Pulmonary artery endothelial cell (primary cell): Measurements from ENCODE around the gene TBC1D16. TPM values are rescaled to one million over a fixed set of nuclear protein-coding genes. Genes with fewer than 3 reads are reported as not detected.
"Not testable (repeated sequence)": the region's sequence is repeated elsewhere in the genome, so short reads cannot be mapped to it uniquely, and the experiment has no call there.

ENCODE experiments used
- DNase-seq: peaks from one replicate; pipeline ENCODE4 v3.0.0-alpha.2; 2011; ENCODE audit warnings: low read depth, low spot score
- total RNA-seq: library from RNA; depleted of rRNA; stranded (reverse); fragments of >200 nt; gene quantifications from 2 replicates; pipeline ENCODE4 v1.2.3, GENCODE V29; 2014

TBC1D16 gene
- total RNA-seq, 1 donor from 2014 or later = 41.1 TPM

GRCh38 chr17:79977161-79977631 lies 58.5 kb downstream of the TBC1D16 start:
- no peak for DNase-seq

GRCh38 chr17:79976451-79976850 lies 59.2 kb downstream of the TBC1D16 start:
- no peak for DNase-seq

- no peak for DNase-seq
Measured at GRCh38 chr17:79975498-79976134, 60.1 kb downstream of the TBC1D16 start.

GRCh38 chr17:79974566-79975497 lies 60.8 kb downstream of the TBC1D16 start:
- DNase-seq = no peak

- no peak for DNase-seq
Measured at GRCh38 chr17:79971651-79972050, 64.0 kb downstream of the TBC1D16 start.

- DNase-seq = no peak
Measured at GRCh38 chr17:79970576-79971068, 65.0 kb downstream of the TBC1D16 start.

DNA sequence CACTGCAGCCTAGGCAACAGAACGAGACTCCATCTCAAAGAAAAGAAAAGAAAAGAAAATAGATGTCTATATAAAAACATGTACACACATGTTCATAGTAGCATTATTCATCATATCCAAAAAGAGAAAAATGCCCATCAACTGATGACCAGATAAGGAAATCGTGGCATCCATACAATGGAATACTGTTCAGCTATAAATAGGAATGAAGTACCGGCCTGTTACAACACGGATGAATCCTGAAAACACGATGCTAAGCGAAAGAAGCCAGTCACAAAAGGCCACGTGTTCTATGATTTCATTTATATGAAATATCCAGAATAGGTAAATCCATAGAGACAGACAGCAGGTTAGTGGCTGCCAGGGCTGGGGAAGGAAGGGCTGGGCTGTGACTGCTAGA lies 65.8 kb downstream of the TBC1D16 start:
- no peak for DNase-seq

GRCh38 chr17:79968116-79968515 lies 67.6 kb downstream of the TBC1D16 start:
- DNase-seq = no peak

DNA sequence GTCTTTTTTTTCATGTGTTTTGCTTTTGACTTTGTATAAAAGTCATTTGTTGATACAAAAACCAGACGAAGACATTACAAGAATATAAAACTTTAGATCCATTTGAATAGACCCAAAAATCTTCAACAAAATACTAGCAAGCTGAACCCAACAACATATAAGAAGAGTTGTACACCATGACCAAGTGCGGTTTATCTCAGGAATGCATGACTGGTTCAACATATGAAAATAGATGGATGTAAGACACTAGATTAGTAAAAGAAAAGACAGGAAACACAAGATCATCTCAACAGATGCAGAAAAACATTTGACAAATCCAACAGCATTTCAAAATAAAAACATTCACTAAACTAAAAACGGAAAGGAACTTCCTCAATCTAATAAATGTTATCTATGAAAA lies 69.0 kb downstream of the TBC1D16 start:
- DNase-seq = no peak

DNA sequence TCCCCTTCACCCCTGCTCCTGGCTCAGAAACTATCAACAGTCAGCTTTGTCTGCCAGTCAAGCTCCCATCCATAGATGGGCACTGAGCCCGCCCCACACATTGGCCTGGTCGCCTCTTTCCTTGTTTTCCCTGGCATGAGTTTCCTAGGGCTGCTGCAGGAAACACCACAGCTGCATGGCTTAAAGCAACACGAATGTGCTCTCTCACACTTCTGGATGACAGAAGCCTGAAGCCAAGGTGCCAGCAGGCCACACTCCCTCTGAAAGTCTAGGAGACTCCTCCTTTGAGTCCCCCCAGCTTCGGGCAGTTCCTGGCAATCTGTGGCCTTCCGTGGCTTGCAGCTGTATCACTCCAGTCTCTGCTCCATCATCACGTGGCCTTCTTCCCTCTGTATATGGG lies 69.9 kb downstream of the TBC1D16 start:
- no peak for DNase-seq

DNA sequence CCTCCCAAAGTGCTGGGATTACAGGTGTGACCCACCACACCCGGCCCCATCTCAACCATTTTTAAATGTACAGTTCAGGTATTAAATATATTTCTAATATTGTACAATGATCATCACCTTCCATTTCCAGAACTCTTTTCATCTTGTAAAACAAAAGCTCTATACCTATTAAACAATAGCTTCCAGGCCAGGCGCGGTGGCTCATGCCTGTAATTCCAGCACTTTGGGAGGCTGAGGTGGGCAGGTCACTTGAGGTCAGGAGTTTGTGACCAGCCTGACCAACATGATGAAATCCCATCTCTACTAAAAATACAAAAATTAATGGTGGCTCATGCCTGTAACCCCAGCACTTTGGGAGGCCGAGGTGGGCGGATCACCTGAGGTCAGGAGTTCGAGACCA lies 73.2 kb downstream of the TBC1D16 start:
- not testable (repeated sequence) for DNase-seq

- not testable (repeated sequence) for DNase-seq
Measured at GRCh38 chr17:79961567-79961966, 74.1 kb downstream of the TBC1D16 start.

DNA sequence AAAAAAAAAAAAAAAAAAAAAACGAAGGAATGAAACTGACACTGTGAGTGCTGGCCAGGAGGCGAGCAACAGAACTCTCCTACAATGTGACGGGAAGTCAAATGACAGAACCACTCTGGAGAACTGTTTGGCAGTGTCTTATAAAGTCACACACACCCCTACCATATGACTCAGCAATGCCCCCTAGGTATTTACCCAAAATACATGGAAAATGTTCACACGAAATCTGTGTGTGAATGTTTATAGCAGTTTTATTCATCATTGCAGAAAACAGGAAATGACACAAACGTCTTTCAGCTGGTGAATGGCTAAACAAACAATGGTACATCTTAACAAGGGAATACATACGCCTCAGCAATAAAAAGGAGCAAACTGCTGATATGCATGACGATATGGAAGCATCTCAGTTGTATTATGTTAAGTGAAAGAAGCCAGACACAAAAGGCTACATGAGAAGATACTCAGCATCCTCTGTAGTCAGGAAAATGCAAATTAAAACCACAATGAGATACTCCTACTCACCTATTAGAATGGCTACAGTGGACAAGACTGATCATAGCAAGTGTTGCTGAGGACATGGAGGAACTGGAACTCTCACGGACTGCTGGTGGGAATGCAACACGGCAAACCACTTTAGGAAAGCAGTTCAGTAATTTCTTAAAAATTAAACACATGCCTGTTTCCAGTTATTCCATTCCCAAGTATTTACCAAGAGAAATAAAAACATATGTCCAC lies 74.7 kb downstream of the TBC1D16 start:
- peak; percentile 80 for DNase-seq

- DNase-seq = no peak
Measured at GRCh38 chr17:79959042-79959441, 76.6 kb downstream of the TBC1D16 start.

GRCh38 chr17:79956853-79957252 lies 78.8 kb downstream of the TBC1D16 start:
- DNase-seq = no peak

DNA sequence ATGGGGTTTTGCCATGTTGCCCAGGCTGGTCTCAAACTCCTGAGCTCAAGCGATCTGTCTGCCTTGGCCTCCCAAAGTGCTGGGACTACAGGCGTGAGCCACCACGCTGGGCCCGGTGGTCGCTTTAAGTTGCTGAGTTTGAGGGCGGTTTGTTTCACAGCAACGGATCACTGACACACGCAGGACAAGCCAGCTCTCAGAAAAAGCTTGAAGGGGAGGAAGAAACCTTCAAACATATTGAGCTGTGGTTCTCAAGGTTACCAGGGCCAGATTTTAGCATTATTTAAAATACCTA lies 79.3 kb downstream of the TBC1D16 start:
- DNase-seq = not testable (repeated sequence)

- DNase-seq = no peak
Measured at GRCh38 chr17:79955691-79956440, 79.8 kb downstream of the TBC1D16 start.

DNA sequence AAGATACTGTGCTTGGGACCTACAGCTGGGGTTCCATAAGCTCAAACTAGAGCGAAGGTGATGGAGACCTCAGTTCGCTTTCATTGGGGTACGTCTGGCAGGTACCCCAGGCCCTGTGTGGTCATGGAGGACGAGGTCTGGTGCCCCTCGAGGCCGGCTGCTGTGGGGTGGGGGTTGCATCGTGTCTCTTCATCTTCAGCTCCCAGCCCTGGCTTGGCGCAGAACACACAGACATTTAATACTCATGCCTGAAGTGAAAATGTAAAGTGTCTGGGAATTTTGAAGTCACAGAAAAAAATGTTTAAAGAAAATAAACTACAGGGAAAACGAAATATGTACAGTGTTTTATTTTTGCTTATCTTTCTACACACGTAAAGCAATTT lies 80.5 kb downstream of the TBC1D16 start:
- DNase-seq = no peak

GRCh38 chr17:79954281-79955166 lies 81.1 kb downstream of the TBC1D16 start:
- no peak for DNase-seq

DNA sequence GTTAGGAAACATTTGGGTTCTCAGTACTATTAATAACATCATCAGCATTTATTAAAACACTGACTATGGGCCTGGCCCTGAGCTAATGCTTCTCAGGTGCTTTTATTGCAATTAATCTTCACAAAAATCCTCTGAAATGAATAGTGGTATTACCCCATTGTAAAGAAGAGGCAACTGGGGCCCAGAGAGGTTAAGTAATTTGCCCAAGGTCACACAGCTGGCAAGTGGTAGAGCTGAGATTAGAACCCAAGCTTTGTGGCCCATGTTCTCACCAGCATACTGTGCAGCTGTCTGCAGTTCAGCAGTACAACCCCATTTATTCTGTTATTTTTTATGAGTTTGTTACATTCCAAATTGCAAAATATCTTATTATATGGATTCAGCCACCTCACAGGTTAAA lies 82.3 kb downstream of the TBC1D16 start:
- no peak for DNase-seq
